ENCODE data around the gene TUBA1C.

GRCh38 chr12:49323524-49324097, 58.7 kb downstream of the TUBA1C start:
- TF ChIP-seq POLR2AphosphoS5 (IDR thresholded peaks at IDR 0.05; ENCODE audit: low read depth, low read length): no peak
- no peak for TF ChIP-seq SIN3A (IDR thresholded peaks at IDR 0.05; ENCODE audit: borderline replicate concordance, insufficient read depth, low read length)
- TF ChIP-seq, protein P1, sequence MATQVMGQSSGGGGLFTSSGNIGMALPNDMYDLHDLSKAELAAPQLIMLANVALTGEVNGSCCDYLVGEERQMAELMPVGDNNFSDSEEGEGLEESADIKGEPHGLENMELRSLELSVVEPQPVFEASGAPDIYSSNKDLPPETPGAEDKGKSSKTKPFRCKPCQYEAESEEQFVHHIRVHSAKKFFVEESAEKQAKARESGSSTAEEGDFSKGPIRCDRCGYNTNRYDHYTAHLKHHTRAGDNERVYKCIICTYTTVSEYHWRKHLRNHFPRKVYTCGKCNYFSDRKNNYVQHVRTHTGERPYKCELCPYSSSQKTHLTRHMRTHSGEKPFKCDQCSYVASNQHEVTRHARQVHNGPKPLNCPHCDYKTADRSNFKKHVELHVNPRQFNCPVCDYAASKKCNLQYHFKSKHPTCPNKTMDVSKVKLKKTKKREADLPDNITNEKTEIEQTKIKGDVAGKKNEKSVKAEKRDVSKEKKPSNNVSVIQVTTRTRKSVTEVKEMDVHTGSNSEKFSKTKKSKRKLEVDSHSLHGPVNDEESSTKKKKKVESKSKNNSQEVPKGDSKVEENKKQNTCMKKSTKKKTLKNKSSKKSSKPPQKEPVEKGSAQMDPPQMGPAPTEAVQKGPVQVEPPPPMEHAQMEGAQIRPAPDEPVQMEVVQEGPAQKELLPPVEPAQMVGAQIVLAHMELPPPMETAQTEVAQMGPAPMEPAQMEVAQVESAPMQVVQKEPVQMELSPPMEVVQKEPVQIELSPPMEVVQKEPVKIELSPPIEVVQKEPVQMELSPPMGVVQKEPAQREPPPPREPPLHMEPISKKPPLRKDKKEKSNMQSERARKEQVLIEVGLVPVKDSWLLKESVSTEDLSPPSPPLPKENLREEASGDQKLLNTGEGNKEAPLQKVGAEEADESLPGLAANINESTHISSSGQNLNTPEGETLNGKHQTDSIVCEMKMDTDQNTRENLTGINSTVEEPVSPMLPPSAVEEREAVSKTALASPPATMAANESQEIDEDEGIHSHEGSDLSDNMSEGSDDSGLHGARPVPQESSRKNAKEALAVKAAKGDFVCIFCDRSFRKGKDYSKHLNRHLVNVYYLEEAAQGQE (IDR thresholded peaks at IDR 0.05; ENCODE audit: insufficient read depth in 1 of 2, low read depth in 2 of 2, low read length in 2 of 2): no peak
- no peak for TF ChIP-seq TAF1 (IDR thresholded peaks at IDR 0.05; ENCODE audit: borderline replicate concordance, insufficient read depth, low read length)
- no peak for TF ChIP-seq FOXP2 (optimal IDR thresholded peaks at IDR 0.05; ENCODE audit: borderline replicate concordance, extremely low read depth, extremely low read length, insufficient read depth)
